Measurements from ENCODE around the gene SSTR5.
"Not testable (repeated sequence)": the region's sequence is repeated elsewhere in the genome, so short reads cannot be mapped to it uniquely, and the experiment has no call there.

SSTR5 gene

GRCh38 chr16:1090620-1091587 lies 18.4 kb downstream of the SSTR5 start:
- no peak for DNase-seq (ENCODE audit: low read depth)

- DNase-seq (ENCODE audit: low read depth): no peak
Measured at GRCh38 chr16:1091992-1092552, 19.5 kb downstream of the SSTR5 start.

GRCh38 chr16:1092685-1093283 lies 20.2 kb downstream of the SSTR5 start:
- not testable (repeated sequence) for DNase-seq (ENCODE audit: low read depth)

GRCh38 chr16:1093284-1094123 lies 21.0 kb downstream of the SSTR5 start:
- DNase-seq (ENCODE audit: low read depth): no peak

GRCh38 chr16:1094124-1094479 lies 21.6 kb downstream of the SSTR5 start:
- no peak for DNase-seq (ENCODE audit: low read depth)

GRCh38 chr16:1094601-1095449 lies 22.3 kb downstream of the SSTR5 start:
- DNase-seq (ENCODE audit: low read depth): no peak

GRCh38 chr16:1095450-1096168 lies 23.1 kb downstream of the SSTR5 start:
- DNase-seq (ENCODE audit: low read depth): no peak

- no peak for DNase-seq (ENCODE audit: low read depth)
Measured at GRCh38 chr16:1096169-1097082, 23.9 kb downstream of the SSTR5 start, which contains the start of gene C1QTNF8. Gene C1QTNF8, minus strand, starts transcription at chr16:1096244. Its CDS starts 1,322 bp downstream, at chr16:1094922.

- no peak for DNase-seq (ENCODE audit: low read depth)
Measured at GRCh38 chr16:1097156-1097555, 24.6 kb downstream of the SSTR5 start.

- no peak for DNase-seq (ENCODE audit: low read depth)
Measured at GRCh38 chr16:1097800-1098199, 25.3 kb downstream of the SSTR5 start.

GRCh38 chr16:1098266-1098991 lies 25.9 kb downstream of the SSTR5 start:
- DNase-seq (ENCODE audit: low read depth): no peak

- no peak for DNase-seq (ENCODE audit: low read depth)
Measured at GRCh38 chr16:1099189-1100083, 26.9 kb downstream of the SSTR5 start.

GRCh38 chr16:1100084-1100800 lies 27.7 kb downstream of the SSTR5 start:
- DNase-seq (ENCODE audit: low read depth): no peak

GRCh38 chr16:1101133-1101532 lies 28.6 kb downstream of the SSTR5 start:
- no peak for DNase-seq (ENCODE audit: low read depth)

- no peak for DNase-seq (ENCODE audit: low read depth)
Measured at GRCh38 chr16:1101573-1102332, 29.2 kb downstream of the SSTR5 start.

GRCh38 chr16:1102333-1102700 lies 29.8 kb downstream of the SSTR5 start:
- DNase-seq (ENCODE audit: low read depth): no peak
